Body of pancreas (tissue), 4 donors: ENCODE results near the gene DLL4. TPM values are rescaled to one million over a fixed set of nuclear protein-coding genes. Genes with fewer than 3 reads are reported as not detected.
A peak's percentile ranks its signal among the peaks of the same experiment; 100 is the strongest.

Experiments used
- ATAC-seq: fragments of 150-250 bp; one replicate; pipeline ENCODE4 v1.9.1; 2016
- DNase-seq, 4 donors: peaks; one replicate each; pipeline ENCODE4 v3.0.0-alpha.2; 2019
- H3K27ac ChIP-seq, 4 donors: fragments of 200-600 bp; sonication (generic); 1 replicate in 3 of 4; 2 replicates in 1 of 4; pipeline versions ENCODE4 v1.5.1 to v1.6.1; 2016 to 2019; ENCODE audit warnings: mild to moderate bottlenecking in 1 of 4, mixed read lengths in 1 of 4, moderate library complexity in 1 of 4
- H3K27me3 ChIP-seq, 2 donors: fragments of 200-600 bp; sonication (generic); one replicate each; pipeline ENCODE4 v1.6.0; 2016; ENCODE audit warnings: mild to moderate bottlenecking in 1 of 2
- H3K36me3 ChIP-seq, 2 donors: fragments of 200-600 bp; sonication (generic); replicated peaks in 1 of 2; 2 replicates each; pipeline ENCODE4 v1.5.1; 2016; ENCODE audit warnings: low read depth in 2 of 2; ENCODE audit not compliant: insufficient read depth in 1 of 2
- H3K4me1 ChIP-seq: fragments of 200-600 bp; sonication (generic); one replicate; pipeline ENCODE4 v1.6.0; 2016
- H3K4me3 ChIP-seq, 2 donors: fragments of 200-600 bp; sonication (generic); 1 replicate in 1 of 2; 2 replicates in 1 of 2; pipeline ENCODE4 v1.5.1; 2016 to 2019
- H3K9me3 ChIP-seq, 3 donors: fragments of 200-600 bp; sonication (generic); 1 replicate in 2 of 3; 2 replicates in 1 of 3; pipeline ENCODE4 v1.5.1; 2016
- POLR2A ChIP-seq, 3 donors: fragments of 450-650 bp; IDR thresholded peaks; one replicate each; pipeline ENCODE4 v1.6.1; 2016; ENCODE audit warnings: antibody characterized with exemption in 3 of 3, mild to moderate bottlenecking in 2 of 3
- WGBS, 2 donors: methylation state at CpG; one replicate each; pipeline ENCODE4 v1.1.5; 2017; 5-methylcytosine and 5-hydroxymethylcytosine counted together
- intact Hi-C: fragments of 100-400 bp; cut with DNase I; formaldehyde crosslinking; loops from one replicate; pipeline ENCODE4 v1.15.1; 2023
- total RNA-seq, 2 donors: library from RNA; depleted of rRNA; stranded (reverse); fragments of >200 nt; gene quantifications; one replicate each; pipeline ENCODE4 v1.1.0, GENCODE V29; 2016
- TF ChIP-seq, protein P1 (sequence below), 7 experiments: fragments of 450-650 bp in 4 of 7; fragments of 200-600 bp in 3 of 7; sonication (generic) in 3 of 7; IDR thresholded peaks; one replicate each; pipeline ENCODE4 v1.5.1; 2016 to 2019; ENCODE audit warnings: antibody characterized with exemption in 7 of 7

DLL4 gene
- total RNA-seq, 2 donors from 2014 or later = 0.33 to 3.6 TPM

DNA sequence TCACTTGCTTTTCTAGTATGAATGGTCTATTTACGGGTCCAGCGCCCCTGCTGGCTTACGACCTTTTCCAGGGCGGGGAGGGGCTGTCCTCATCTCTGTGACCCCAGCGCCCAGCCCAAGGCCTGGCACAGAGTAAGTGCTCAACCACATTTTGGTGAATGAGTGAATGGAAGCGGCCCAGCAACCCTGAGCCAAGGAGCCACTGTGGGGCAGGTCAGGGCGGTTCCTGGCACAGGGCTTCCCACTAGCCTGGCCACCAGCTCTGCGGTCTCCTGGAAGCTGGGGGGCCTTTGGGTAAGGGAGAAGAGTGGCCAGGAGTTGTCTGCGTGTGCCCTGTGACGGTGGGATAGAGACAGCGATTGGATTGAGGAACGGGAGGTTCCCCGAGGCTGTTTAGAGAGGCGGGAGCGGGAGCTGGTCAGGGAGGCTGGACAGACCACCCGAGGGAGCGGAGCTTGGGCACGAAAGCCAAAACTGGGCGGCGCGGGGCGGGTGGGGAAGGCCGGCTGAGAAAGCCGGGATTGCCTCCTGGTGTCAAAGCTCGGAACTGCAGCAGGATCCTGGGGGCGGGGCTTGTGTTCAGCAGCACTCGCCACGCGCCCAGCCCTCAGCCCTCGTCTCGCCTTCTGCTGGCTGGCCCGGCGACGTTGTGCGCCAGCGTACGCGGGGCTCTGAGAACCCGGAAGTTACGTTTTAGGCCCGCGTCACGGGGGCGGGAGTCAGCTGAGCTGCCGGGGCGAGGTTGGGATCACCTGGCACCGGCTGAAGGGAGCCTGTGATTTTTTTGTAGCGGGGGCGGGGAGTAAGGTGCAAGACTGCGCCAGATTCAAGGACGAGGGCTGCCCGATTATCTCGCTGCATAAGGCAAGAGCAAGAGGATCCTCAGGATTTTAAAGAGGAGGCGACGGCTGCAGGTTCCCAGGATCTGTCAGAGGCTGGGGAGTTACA lies 35.1 kb upstream of the DLL4 start, which contains the start of gene VPS18:
VPS18 (plus strand) TSS at position 718 of the 948 bp plus-strand sequence. CDS start 319 bp downstream, outside the sequence.
- intact Hi-C loops = loop anchor here (5.0 kb wide), 1 partner anchor 37 kb away; no protein-coding TSS in a partner anchor
- H3K36me3 ChIP-seq = peaks cover 0 to 5% of the 10 kb centered on the region in 2 donors
- TF ChIP-seq POLR2A (IDR thresholded peaks at IDR 0.05) = peak; percentile 70 to 85 (median 81)
- TF ChIP-seq, protein P1, sequence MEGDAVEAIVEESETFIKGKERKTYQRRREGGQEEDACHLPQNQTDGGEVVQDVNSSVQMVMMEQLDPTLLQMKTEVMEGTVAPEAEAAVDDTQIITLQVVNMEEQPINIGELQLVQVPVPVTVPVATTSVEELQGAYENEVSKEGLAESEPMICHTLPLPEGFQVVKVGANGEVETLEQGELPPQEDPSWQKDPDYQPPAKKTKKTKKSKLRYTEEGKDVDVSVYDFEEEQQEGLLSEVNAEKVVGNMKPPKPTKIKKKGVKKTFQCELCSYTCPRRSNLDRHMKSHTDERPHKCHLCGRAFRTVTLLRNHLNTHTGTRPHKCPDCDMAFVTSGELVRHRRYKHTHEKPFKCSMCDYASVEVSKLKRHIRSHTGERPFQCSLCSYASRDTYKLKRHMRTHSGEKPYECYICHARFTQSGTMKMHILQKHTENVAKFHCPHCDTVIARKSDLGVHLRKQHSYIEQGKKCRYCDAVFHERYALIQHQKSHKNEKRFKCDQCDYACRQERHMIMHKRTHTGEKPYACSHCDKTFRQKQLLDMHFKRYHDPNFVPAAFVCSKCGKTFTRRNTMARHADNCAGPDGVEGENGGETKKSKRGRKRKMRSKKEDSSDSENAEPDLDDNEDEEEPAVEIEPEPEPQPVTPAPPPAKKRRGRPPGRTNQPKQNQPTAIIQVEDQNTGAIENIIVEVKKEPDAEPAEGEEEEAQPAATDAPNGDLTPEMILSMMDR (IDR thresholded peaks at IDR 0.05) = peak; percentile 97 to 99 (median 99)
- no peaks in the 10 kb centered on the region for H3K9me3 ChIP-seq
- no peaks in the 10 kb centered on the region for H3K27me3 ChIP-seq
- peak; percentile 98 for ATAC-seq
- DNase-seq = peak; percentile 98 to 99 (median 99)
- peak within 1 kb of the TSS; percentile 76 to 82 for H3K4me3 ChIP-seq
- WGBS, 2 donors = 0 to 3% methylated on average over 19 to 55 of the region's 55 CpGs
- peaks cover 32% of the 10 kb centered on the region for H3K4me1 ChIP-seq
- H3K27ac ChIP-seq = peak within 1 kb of the TSS; percentile 82 to 94 (median 88)

DNA sequence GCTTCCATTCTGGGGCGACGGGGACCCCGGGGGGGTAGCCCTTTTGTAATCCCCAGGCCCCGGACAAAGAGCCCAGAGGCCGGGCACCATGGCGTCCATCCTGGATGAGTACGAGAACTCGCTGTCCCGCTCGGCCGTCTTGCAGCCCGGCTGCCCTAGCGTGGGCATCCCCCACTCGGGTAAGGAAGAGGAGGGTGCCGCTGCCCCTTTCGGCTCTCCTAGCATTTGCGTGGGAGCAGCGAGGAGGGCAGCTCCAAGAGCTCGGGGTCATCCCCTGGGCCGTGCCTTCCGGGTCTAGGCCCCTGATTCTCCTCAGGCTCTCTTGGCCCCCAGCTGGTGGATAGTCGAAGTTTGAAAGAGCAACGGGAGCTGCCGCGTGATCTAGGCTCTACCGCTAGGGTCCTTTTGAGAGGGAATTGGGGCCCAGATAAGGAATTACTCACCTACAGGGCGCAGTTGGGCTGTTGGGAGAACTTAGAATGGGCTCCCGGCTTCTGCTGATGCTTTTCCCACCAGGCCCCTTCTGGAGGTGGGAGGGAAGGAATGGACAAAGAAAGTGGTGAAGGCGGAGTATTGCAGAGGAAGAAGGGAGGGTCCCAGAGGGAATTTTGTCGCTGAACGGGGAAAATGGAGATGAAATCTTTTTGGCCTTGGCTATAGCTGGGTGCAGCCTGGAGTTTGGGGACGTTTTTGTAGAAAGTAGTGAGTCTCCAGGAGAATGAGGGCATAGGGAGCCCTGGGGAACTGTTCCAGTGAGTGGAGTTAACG lies 34.3 kb upstream of the DLL4 start:
- Histone ChIP-seq H3K27me3 (no peaks in the 10 kb centered on the region), H3K9me3 (no peaks in the 10 kb centered on the region), H3K4me3 (peak overlapping the region; percentile 76 to 82), H3K27ac (peak overlapping the region; percentile 82 to 94 (median 88)), H3K36me3 (peaks cover 0 to 10% of the 10 kb centered on the region in 2 donors), H3K4me1 (peaks cover 32% of the 10 kb centered on the region)
- DNase-seq = peak; percentile 60 to 67 (median 64)
- peak; percentile 39 for ATAC-seq
- 1 to 2% methylated on average over 15 to 33 of the region's 33 CpGs for WGBS, 2 donors
- intact Hi-C loops = loop anchor here (5.0 kb wide), 1 partner anchor 38 kb away; no protein-coding TSS in a partner anchor
- peak in 1 of 3 donors; percentile 5 for TF ChIP-seq POLR2A (IDR thresholded peaks at IDR 0.05)
- TF ChIP-seq, protein P1 (IDR thresholded peaks at IDR 0.05) = peak in 6 of 7 experiments; percentile 6 to 78 (median 54)

DNA sequence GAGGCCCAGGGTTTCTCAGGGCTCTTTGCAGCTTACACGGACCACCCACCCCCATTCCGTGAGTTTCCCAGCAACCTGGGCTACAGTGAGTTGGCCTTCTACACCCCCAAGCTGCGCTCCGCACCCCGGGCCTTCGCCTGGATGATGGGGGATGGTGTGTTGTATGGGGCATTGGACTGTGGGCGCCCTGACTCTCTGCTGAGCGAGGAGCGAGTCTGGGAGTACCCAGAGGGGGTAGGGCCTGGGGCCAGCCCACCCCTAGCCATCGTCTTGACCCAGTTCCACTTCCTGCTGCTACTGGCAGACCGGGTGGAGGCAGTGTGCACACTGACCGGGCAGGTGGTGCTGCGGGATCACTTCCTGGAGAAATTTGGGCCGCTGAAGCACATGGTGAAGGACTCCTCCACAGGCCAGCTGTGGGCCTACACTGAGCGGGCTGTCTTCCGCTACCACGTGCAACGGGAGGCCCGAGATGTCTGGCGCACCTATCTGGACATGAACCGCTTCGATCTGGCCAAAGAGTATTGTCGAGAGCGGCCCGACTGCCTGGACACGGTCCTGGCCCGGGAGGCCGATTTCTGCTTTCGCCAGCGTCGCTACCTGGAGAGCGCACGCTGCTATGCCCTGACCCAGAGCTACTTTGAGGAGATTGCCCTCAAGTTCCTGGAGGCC lies 29.5 kb upstream of the DLL4 start:
- no peaks in the 10 kb centered on the region for H3K9me3 ChIP-seq
- H3K27ac ChIP-seq = no peak overlapping the region
- peaks cover 5 to 24% of the 10 kb centered on the region in 2 donors for H3K36me3 ChIP-seq
- no peak for ATAC-seq
- intact Hi-C loops = loop anchor here (5.0 kb wide), 2 partner anchors 123 to 288 kb away; no protein-coding TSS in a partner anchor
- no peak for DNase-seq
- H3K27me3 ChIP-seq = no peaks in the 10 kb centered on the region
- H3K4me1 ChIP-seq = peaks cover 31% of the 10 kb centered on the region
- TF ChIP-seq, protein P1 (IDR thresholded peaks at IDR 0.05) = no peak
- no peak for TF ChIP-seq POLR2A (IDR thresholded peaks at IDR 0.05)
- H3K4me3 ChIP-seq = no peak overlapping the region
- 83 to 87% methylated on average over 20 to 33 of the region's 33 CpGs for WGBS, 2 donors

DNA sequence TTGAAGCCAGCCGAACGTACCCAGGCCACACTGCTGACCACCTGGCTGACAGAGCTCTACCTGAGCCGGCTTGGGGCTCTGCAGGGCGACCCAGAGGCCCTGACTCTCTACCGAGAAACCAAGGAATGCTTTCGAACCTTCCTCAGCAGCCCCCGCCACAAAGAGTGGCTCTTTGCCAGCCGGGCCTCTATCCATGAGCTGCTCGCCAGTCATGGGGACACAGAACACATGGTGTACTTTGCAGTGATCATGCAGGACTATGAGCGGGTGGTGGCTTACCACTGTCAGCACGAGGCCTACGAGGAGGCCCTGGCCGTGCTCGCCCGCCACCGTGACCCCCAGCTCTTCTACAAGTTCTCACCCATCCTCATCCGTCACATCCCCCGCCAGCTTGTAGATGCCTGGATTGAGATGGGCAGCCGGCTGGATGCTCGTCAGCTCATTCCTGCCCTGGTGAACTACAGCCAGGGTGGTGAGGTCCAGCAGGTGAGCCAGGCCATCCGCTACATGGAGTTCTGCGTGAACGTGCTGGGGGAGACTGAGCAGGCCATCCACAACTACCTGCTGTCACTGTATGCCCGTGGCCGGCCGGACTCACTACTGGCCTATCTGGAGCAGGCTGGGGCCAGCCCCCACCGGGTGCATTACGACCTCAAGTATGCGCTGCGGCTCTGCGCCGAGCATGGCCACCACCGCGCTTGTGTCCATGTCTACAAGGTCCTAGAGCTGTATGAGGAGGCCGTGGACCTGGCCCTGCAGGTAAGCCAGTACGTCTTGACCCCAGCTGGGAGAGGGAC lies 28.7 kb upstream of the DLL4 start:
- Histone ChIP-seq H3K9me3 (no peaks in the 10 kb centered on the region), H3K27ac (no peak overlapping the region), H3K36me3 (peaks cover 5 to 24% of the 10 kb centered on the region in 2 donors), H3K27me3 (no peaks in the 10 kb centered on the region), H3K4me3 (no peak overlapping the region), H3K4me1 (peaks cover 25% of the 10 kb centered on the region)
- TF ChIP-seq, protein P1 (IDR thresholded peaks at IDR 0.05) = no peak
- no peak for TF ChIP-seq POLR2A (IDR thresholded peaks at IDR 0.05)
- ATAC-seq (no peak), DNase-seq (no peak)
- 82 to 90% methylated on average over 3 to 34 of the region's 36 CpGs for WGBS, 2 donors
- intact Hi-C loops = loop anchor here (5.0 kb wide), 2 partner anchors 122 to 287 kb away; no protein-coding TSS in a partner anchor
